Fibroblast of lung (primary cell): ENCODE measurements around the gene EED.

Experiments
- EZH2 ChIP-seq: IDR thresholded peaks from 2 replicates; pipeline ENCODE4 v1.5.1; 2012; ENCODE audit warnings: low read length, control low read depth, mild to moderate bottlenecking; ENCODE audit errors: missing control alignments
- TF ChIP-seq, protein P1 (sequence below), 2 donors: IDR thresholded peaks in 1 of 2; conservative IDR thresholded peaks in 1 of 2; 1 replicate in 1 of 2; 2 replicates in 1 of 2; pipeline ENCODE4 v1.5.1; 2011 to 2012; ENCODE audit warnings: low read length in 2 of 2, control low read depth in 1 of 2, inconsistent platforms in 1 of 2, low read depth in 1 of 2, mild to moderate bottlenecking in 1 of 2

DNA sequence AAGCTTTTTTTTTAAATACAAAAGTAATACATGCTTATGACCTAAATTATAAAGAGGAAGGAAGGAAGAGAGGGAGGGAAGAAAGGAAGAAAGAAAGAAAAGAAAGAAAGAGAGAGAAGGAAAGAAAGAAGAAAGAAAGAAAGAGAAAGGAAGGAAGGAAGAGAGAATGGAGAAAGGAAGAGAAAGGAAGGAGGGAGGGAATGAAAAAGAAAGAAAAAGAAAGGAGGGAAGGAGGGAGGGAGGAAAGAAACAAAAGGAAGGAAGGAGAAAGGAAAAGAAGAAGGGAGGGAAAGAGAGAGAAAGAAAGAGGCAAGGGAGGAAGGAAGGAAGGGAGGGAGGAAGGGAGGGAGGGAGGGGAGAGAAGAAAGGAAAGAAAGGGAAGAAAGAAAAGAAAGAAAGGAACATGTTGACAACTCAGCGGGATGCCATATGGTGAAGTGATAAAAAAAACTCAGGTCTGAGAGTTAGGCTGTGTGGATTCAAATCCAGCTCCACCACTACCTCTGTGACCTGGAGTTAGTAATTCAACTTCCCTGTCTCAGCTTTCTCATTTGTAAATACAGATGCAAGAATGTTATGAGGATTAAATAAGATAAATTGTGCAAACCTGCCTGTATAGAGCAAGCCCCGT lies 9.6 kb upstream of the EED start:
- TF ChIP-seq, protein P1, sequence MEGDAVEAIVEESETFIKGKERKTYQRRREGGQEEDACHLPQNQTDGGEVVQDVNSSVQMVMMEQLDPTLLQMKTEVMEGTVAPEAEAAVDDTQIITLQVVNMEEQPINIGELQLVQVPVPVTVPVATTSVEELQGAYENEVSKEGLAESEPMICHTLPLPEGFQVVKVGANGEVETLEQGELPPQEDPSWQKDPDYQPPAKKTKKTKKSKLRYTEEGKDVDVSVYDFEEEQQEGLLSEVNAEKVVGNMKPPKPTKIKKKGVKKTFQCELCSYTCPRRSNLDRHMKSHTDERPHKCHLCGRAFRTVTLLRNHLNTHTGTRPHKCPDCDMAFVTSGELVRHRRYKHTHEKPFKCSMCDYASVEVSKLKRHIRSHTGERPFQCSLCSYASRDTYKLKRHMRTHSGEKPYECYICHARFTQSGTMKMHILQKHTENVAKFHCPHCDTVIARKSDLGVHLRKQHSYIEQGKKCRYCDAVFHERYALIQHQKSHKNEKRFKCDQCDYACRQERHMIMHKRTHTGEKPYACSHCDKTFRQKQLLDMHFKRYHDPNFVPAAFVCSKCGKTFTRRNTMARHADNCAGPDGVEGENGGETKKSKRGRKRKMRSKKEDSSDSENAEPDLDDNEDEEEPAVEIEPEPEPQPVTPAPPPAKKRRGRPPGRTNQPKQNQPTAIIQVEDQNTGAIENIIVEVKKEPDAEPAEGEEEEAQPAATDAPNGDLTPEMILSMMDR (conservative IDR thresholded peaks at IDR 0.05 in 1 of 2, IDR thresholded peaks at IDR 0.05 in 1 of 2; ENCODE audit: low read depth in 1 of 2, low read length in 2 of 2) = no peak
- no peak for TF ChIP-seq EZH2
